Activated naive CD4-positive, alpha-beta T cell treated with anti-CD3 and anti-CD28 coated beads, Interleukin-2, amount 50 U/mL, for 72 hours (primary cell): ENCODE measurements around the gene CCDC9. TPM values are rescaled to one million over a fixed set of nuclear protein-coding genes. Genes with fewer than 3 reads are reported as not detected.

Source experiments
- ATAC-seq, 2 donors: fragments of 150-1000 bp; cut with Tn5 transposase; 2 replicates each; pipeline ENCODE4 v1.10.0; 2021; ENCODE audit warnings: mild to moderate bottlenecking in 2 of 2, moderate library complexity in 2 of 2
- DNase-seq, 2 donors: peaks; one replicate each; pipeline ENCODE4 v3.0.0; 2021 to 2022; ENCODE audit warnings: low spot score in 2 of 2
- H3K27ac Mint-ChIP-seq, 2 donors: one replicate each; pipeline ENCODE4 v1.8.0; 2022; ENCODE audit warnings: mild to moderate bottlenecking in 2 of 2, mixed read lengths in 2 of 2
- H3K36me3 Mint-ChIP-seq, 2 donors: one replicate each; pipeline ENCODE4 v1.8.0; 2022; ENCODE audit warnings: mixed read lengths in 2 of 2
- H3K9me3 Mint-ChIP-seq, 2 donors: one replicate each; pipeline ENCODE4 v1.8.0; 2022; ENCODE audit warnings: mixed read lengths in 2 of 2
- total RNA-seq, 2 donors: library from RNA; stranded (reverse); gene quantifications; one replicate each; pipeline ENCODE4 v1.2.3, GENCODE V29; 2022

CCDC9 gene
- total RNA-seq, 2 donors from 2014 or later: 50.0 to 60.2 TPM

- no peaks in the 10 kb centered on the region for H3K36me3 Mint-ChIP-seq
- ATAC-seq: no peak
- no peaks in the 10 kb centered on the region for H3K9me3 Mint-ChIP-seq
- no peak for DNase-seq
- H3K27ac Mint-ChIP-seq: no peak overlapping the region
These were observed 50.0 kb downstream of the CCDC9 start for GRCh38 chr19:47306303-47306702.

GRCh38 chr19:47309038-47309437 is 52.7 kb downstream of the CCDC9 start:
- no peaks in the 10 kb centered on the region for H3K9me3 Mint-ChIP-seq
- ATAC-seq: no peak

GRCh38 chr19:47309608-47310007 is 53.3 kb downstream of the CCDC9 start, which contains the start of gene C5AR1:
TSS of gene C5AR1 (plus strand) at chr19:47309861. CDS start at chr19:47309896, 35 bp downstream.
- DNase-seq (no peak), ATAC-seq (no peak)
- Mint-ChIP-seq H3K36me3 (no peaks in the 10 kb centered on the region), H3K27ac (peak within 1 kb of the TSS in 1 of 2 donors; percentile 50), H3K9me3 (no peaks in the 10 kb centered on the region)

More at GRCh38 chr19:47309038-47309437, 52.7 kb downstream of the CCDC9 start:
- peak overlapping the region in 1 of 2 donors; percentile 50 for H3K27ac Mint-ChIP-seq
- H3K36me3 Mint-ChIP-seq: no peaks in the 10 kb centered on the region
- no peak for DNase-seq

GRCh38 chr19:47310323-47310722 is 54.0 kb downstream of the CCDC9 start:
- no peaks in the 10 kb centered on the region for H3K9me3 Mint-ChIP-seq
- H3K36me3 Mint-ChIP-seq: no peaks in the 10 kb centered on the region
- H3K27ac Mint-ChIP-seq: no peak overlapping the region
- ATAC-seq: no peak
- no peak for DNase-seq

- Mint-ChIP-seq H3K36me3 (no peaks in the 10 kb centered on the region), H3K27ac (peak overlapping the region in 1 of 2 donors; percentile 67), H3K9me3 (no peaks in the 10 kb centered on the region)
- DNase-seq (no peak), ATAC-seq (no peak)
These were observed 54.5 kb downstream of the CCDC9 start for GRCh38 chr19:47310819-47311218.

GRCh38 chr19:47312366-47313006 is 56.2 kb downstream of the CCDC9 start:
- no peaks in the 10 kb centered on the region for H3K9me3 Mint-ChIP-seq
- DNase-seq (no peak), ATAC-seq (no peak)
- no peaks in the 10 kb centered on the region for H3K36me3 Mint-ChIP-seq
- H3K27ac Mint-ChIP-seq: no peak overlapping the region

- Mint-ChIP-seq H3K27ac (no peak overlapping the region), H3K9me3 (no peaks in the 10 kb centered on the region), H3K36me3 (no peaks in the 10 kb centered on the region)
- ATAC-seq: no peak
- no peak for DNase-seq
These were observed 57.5 kb downstream of the CCDC9 start for GRCh38 chr19:47313754-47314295.

- DNase-seq: no peak
- ATAC-seq: peak; percentile 63 to 98
- Mint-ChIP-seq H3K9me3 (no peaks in the 10 kb centered on the region), H3K36me3 (no peaks in the 10 kb centered on the region), H3K27ac (peak overlapping the region in 1 of 2 donors; percentile 63)
These were observed 58.9 kb downstream of the CCDC9 start for GRCh38 chr19:47315125-47315821.

GRCh38 chr19:47316513-47316912 is 60.2 kb downstream of the CCDC9 start:
- ATAC-seq: no peak
- no peak overlapping the region for H3K27ac Mint-ChIP-seq
- no peaks in the 10 kb centered on the region for H3K36me3 Mint-ChIP-seq
- no peak for DNase-seq
- no peaks in the 10 kb centered on the region for H3K9me3 Mint-ChIP-seq

GRCh38 chr19:47319923-47320871 is 63.9 kb downstream of the CCDC9 start:
- Mint-ChIP-seq H3K9me3 (no peaks in the 10 kb centered on the region), H3K27ac (peak overlapping the region in 1 of 2 donors; percentile 55), H3K36me3 (no peaks in the 10 kb centered on the region)
- ATAC-seq: no peak
- DNase-seq: no peak

Other genes starting within 250 kb of the CCDC9 start
- under 1 TPM in 1 of 2 donors, not detected in 1; 0.58 TPM for gene NPAS1, start 236.7 kb upstream of the CCDC9 start, total RNA-seq
- 10 to 100 TPM; 41.4 to 51.0 TPM for gene TMEM160, start 207.9 kb upstream of the CCDC9 start, total RNA-seq
- 100 to 1,000 TPM in 1 of 2 donors, 10 to 100 TPM in 1; 49.8 to 112 TPM for gene ZC3H4, start 142.7 kb upstream of the CCDC9 start, total RNA-seq
- 100 to 1,000 TPM; 121 to 178 TPM for gene SAE1, start 125.7 kb upstream of the CCDC9 start, total RNA-seq
- 10 to 100 TPM; 21.9 to 84.2 TPM for gene BBC3, start 25.3 kb upstream of the CCDC9 start, total RNA-seq
- 10 to 100 TPM; 16.9 to 20.0 TPM for gene INAFM1, start 18.4 kb downstream of the CCDC9 start, total RNA-seq
- gene C5AR1, start 53.3 kb downstream of the CCDC9 start, total RNA-seq: 1 to 10 TPM; 1.3 to 3.2 TPM
- not detected for gene C5AR2, start 75.7 kb downstream of the CCDC9 start, total RNA-seq
- 10 to 100 TPM; 16.7 to 19.2 TPM for gene DHX34, start 92.8 kb downstream of the CCDC9 start, total RNA-seq
- under 1 TPM in 1 of 2 donors, not detected in 1; 0.12 TPM for gene MEIS3, start 163.0 kb downstream of the CCDC9 start, total RNA-seq
- gene SLC8A2, start 215.4 kb downstream of the CCDC9 start, total RNA-seq: under 1 TPM; 0.11 to 0.41 TPM
- 10 to 100 TPM; 15.3 to 24.8 TPM for gene KPTN, start 227.7 kb downstream of the CCDC9 start, total RNA-seq